K562 (cell line): ENCODE results near the gene STX17. TPM values are rescaled to one million over a fixed set of nuclear protein-coding genes. Genes with fewer than 3 reads are reported as not detected.
A peak's percentile ranks its signal among the peaks of the same experiment; 100 is the strongest.

Experiments used
- ATAC-seq: fragments of 200-7000 bp; cut with Tn5 transposase; 3 replicates; pipeline ENCODE4 v1.9.1; 2020; ENCODE audit warnings: moderate library complexity
- BruUV-seq: library from RNA; stranded (reverse); fragments of 400-500 nt; replicated peaks from 2 replicates; lab custom pipeline; 2021; lab: Mats Ljungman, UMichigan
- CTCF ChIA-PET: fragments of 300-600 bp; formaldehyde crosslinking; extraction: SDS; loops from one replicate; lab custom pipeline; 2021; ENCODE audit warnings: low intra/inter-chr PET ratio; lab: Yijun Ruan, JAX
- POLR2A ChIA-PET: fragments of 300-600, 350-650 bp; sonication (Branson Sonifier 250); formaldehyde crosslinking; extraction: SDS; loops from one replicate; lab custom pipeline; 2021; ENCODE audit warnings: antibody characterized with exemption, inconsistent platforms; lab: Yijun Ruan, JAX
- DNase-seq, 4 experiments: peaks; one replicate each; pipeline versions ENCODE4 v3.0.0 to v3.0.0-alpha.2; 2011 to 2018; ENCODE audit warnings: low spot score in 3 of 4, mixed read lengths in 3 of 4; ENCODE audit errors: extremely low read depth in 1 of 4
- FAIRE-seq: peaks from 2 replicates; lab custom pipeline; 2011; peaks lifted over from hg19 to GRCh38; lab: Jason Lieb, UNC
- H2AFZ ChIP-seq: 2 replicates; pipeline ENCODE4 v1.6.0; 2011; ENCODE audit warnings: low read depth, low read length, control low read depth, inconsistent platforms
- H3K27ac ChIP-seq: fragments of 200-600 bp; 3 replicates; pipeline ENCODE4 v1.8.0; 2011; ENCODE audit warnings: low read depth, mild to moderate bottlenecking, control low read depth, inconsistent platforms, low read length, moderate library complexity, mixed read lengths; ENCODE audit errors: extremely low read depth
- H3K27me3 ChIP-seq, 2 experiments: fragments of 300-600 bp in 1 of 2; 2 replicates in 1 of 2; 3 replicates in 1 of 2; pipeline versions ENCODE4 v1.6.0 to v1.8.0; 2011; ENCODE audit warnings: inconsistent platforms in 2 of 2, low read length in 2 of 2, mild to moderate bottlenecking in 1 of 2, mixed read lengths in 1 of 2, moderate library complexity in 1 of 2; ENCODE audit not compliant: control insufficient read depth in 2 of 2, insufficient read depth in 2 of 2
- H3K36me3 ChIP-seq: fragments of 300-600 bp; 3 replicates; pipeline ENCODE4 v1.8.0; 2011; ENCODE audit warnings: mild to moderate bottlenecking, low read length, inconsistent platforms; ENCODE audit not compliant: control insufficient read depth, insufficient read depth
- H3K4me1 ChIP-seq, 2 experiments: fragments of 200-600 bp in 1 of 2; replicated peaks in 1 of 2; 2 replicates in 1 of 2; 3 replicates in 1 of 2; pipeline versions ENCODE4 v1.5.1 to v1.8.0; 2011; ENCODE audit warnings: inconsistent platforms in 2 of 2, low read length in 2 of 2, mild to moderate bottlenecking in 1 of 2, mixed read lengths in 1 of 2, moderate library complexity in 1 of 2; ENCODE audit not compliant: control insufficient read depth in 2 of 2, insufficient read depth in 2 of 2
- H3K4me2 ChIP-seq: 2 replicates; pipeline ENCODE4 v1.6.1; 2011; ENCODE audit warnings: low read length, control low read depth, inconsistent platforms, mixed read lengths; ENCODE audit not compliant: insufficient read depth
- H3K4me3 ChIP-seq: fragments of 200-600 bp; sonication (generic), shearing (Covaris generic); 2 replicates; pipeline ENCODE4 v1.5.1; 2016; ENCODE audit warnings: control low read depth, inconsistent platforms
- H3K79me2 ChIP-seq: fragments of 200-600 bp; 3 replicates; pipeline ENCODE4 v1.8.0; 2011; ENCODE audit warnings: low read length, inconsistent platforms; ENCODE audit not compliant: control insufficient read depth, insufficient read depth
- H3K9ac ChIP-seq, 2 experiments: 2 replicates each; pipeline versions ENCODE4 v1.6.0 to v1.6.1; 2011; ENCODE audit warnings: low read depth in 2 of 2, low read length in 2 of 2, control low read depth in 1 of 2, inconsistent platforms in 1 of 2, mild to moderate bottlenecking in 1 of 2, mixed read lengths in 1 of 2; ENCODE audit not compliant: insufficient read depth in 1 of 2
- H3K9me1 ChIP-seq: one replicate; pipeline ENCODE4 v1.6.0; 2011; ENCODE audit warnings: inconsistent platforms, mild to moderate bottlenecking, low read length, moderate library complexity; ENCODE audit not compliant: control insufficient read depth, insufficient read depth
- H3K9me3 ChIP-seq: replicated peaks from 2 replicates; pipeline ENCODE4 v1.5.1; 2011; ENCODE audit warnings: low read depth, low read length, inconsistent platforms; ENCODE audit not compliant: control insufficient read depth, insufficient read depth
- H4K20me1 ChIP-seq: replicated peaks from 2 replicates; pipeline ENCODE4 v1.6.1; 2011; ENCODE audit warnings: low read length, inconsistent platforms, mixed read lengths; ENCODE audit not compliant: control insufficient read depth, insufficient read depth
- C11orf30 ChIP-seq: fragments of 450-650 bp; IDR thresholded peaks from 2 replicates; pipeline ENCODE4 v1.6.1; 2016; ENCODE audit warnings: low read depth, mild to moderate bottlenecking
- CREM ChIP-seq: IDR thresholded peaks from 2 replicates; pipeline ENCODE4 v1.6.1; 2014; ENCODE audit warnings: antibody characterized with exemption, low read depth
- KDM4B ChIP-seq, 2 experiments: fragments of 450-650 bp in 1 of 2; sonication (generic) in 1 of 2; IDR thresholded peaks; 2 replicates each; pipeline ENCODE4 v1.6.1; 2016 to 2017; ENCODE audit warnings: borderline replicate concordance in 2 of 2, antibody characterized with exemption in 1 of 2, low read depth in 1 of 2, mild to moderate bottlenecking in 1 of 2
- MAFF ChIP-seq: IDR thresholded peaks from 2 replicates; pipeline ENCODE4 v1.6.1; 2012; ENCODE audit warnings: low read length, improper control_type of control experiment
- MAFG ChIP-seq: fragments of 450-650 bp; conservative IDR thresholded peaks from 2 replicates; pipeline ENCODE4 v1.6.1; 2016; ENCODE audit warnings: missing genetic modification characterization, missing compliant biosample characterization
- MAFK ChIP-seq: IDR thresholded peaks from 2 replicates; pipeline ENCODE4 v1.6.1; 2011; ENCODE audit warnings: low read length, improper control_type of control experiment
- NFE2 ChIP-seq: IDR thresholded peaks from 2 replicates; pipeline ENCODE4 v1.6.1; 2014; ENCODE audit warnings: antibody characterized with exemption, low read depth
- NFE2L1 ChIP-seq: fragments of 450-650 bp; IDR thresholded peaks from 2 replicates; pipeline ENCODE4 v1.6.1; 2016; ENCODE audit warnings: missing genetic modification characterization, low read depth, mild to moderate bottlenecking, missing compliant biosample characterization, moderate library complexity, borderline replicate concordance
- PPARD ChIP-seq: fragments of 250-450 bp; sonication (Bioruptor Pico); IDR thresholded peaks from 2 replicates; pipeline ENCODE4 v1.8.0; 2022; ENCODE audit warnings: inconsistent platforms, mild to moderate bottlenecking, moderate library complexity
- RFX7 ChIP-seq: fragments of 250-450 bp; sonication (Bioruptor Pico); IDR thresholded peaks from 2 replicates; pipeline ENCODE4 v1.5.1; 2021; ENCODE audit warnings: mild to moderate bottlenecking
- ZBTB11 ChIP-seq, 3 experiments: fragments of 200-800 bp in 1 of 3; fragments of 250-450 bp in 1 of 3; fragments of 450-650 bp in 1 of 3; sonication (Bioruptor Pico) in 1 of 3; sonication (Bioruptor generic) in 1 of 3; formaldehyde crosslinking in 1 of 3; IDR thresholded peaks; 2 replicates each; pipeline versions ENCODE4 v1.6.1 to v1.8.0; 2016 to 2022; ENCODE audit warnings: mild to moderate bottlenecking in 2 of 3, missing genetic modification characterization in 2 of 3, missing compliant biosample characterization in 1 of 3, moderate library complexity in 1 of 3
- ZNF316 ChIP-seq: fragments of 450-650 bp; IDR thresholded peaks from 2 replicates; pipeline ENCODE4 v1.6.1; 2016
- WGBS: fragments of 100-300 bp; shearing (Covaris generic); methylation state at CpG from one replicate; pipeline ENCODE4 v1.1.6; 2016; ENCODE audit warnings: low coverage, mixed read lengths; ENCODE audit not compliant: insufficient coverage; ENCODE audit errors: missing lambda C conversion rate; 5-methylcytosine and 5-hydroxymethylcytosine counted together
- in situ Hi-C: fragments of 300-500 bp; cut with MboI; formaldehyde crosslinking; loops from 4 replicates; pipeline ENCODE4 v1.15.0; 2018; ENCODE audit warnings: inconsistent platforms, mixed read lengths
- intact Hi-C: fragments of 100-400 bp; cut with micrococcal nuclease; formaldehyde crosslinking; loops from 2 replicates; pipeline ENCODE4 v1.14.2; 2022
- polyA plus RNA-seq, 8 experiments: library from polyadenylated mRNA; depleted of rRNA in 4 of 8; stranded (reverse) in 5 of 8; unstranded in 3 of 8; fragments of >200 nt; fragmentation: Nextera tagmentation in 2 of 8; fragmentation: Illumina TruSeq in 1 of 8; extraction: Ambion mirVana in 2 of 8; extraction: Trizol in 1 of 8; gene quantifications; 2 replicates each; pipeline versions ENCODE4 v1.2.1 to v1.2.3, GENCODE V29; 2011 to 2014; ENCODE audit warnings: inconsistent platforms in 1 of 8, missing spikeins in 1 of 8
- total RNA-seq, 7 experiments: library from RNA; depleted of rRNA in 6 of 7; stranded (reverse); fragments of >200 nt in 6 of 7; fragmentation: Illumina TruSeq in 2 of 7; extraction: Trizol in 2 of 7; gene quantifications; 2 replicates each; pipeline versions ENCODE4 v1.2.1 to v1.2.3, GENCODE V29; 2011 to 2021; ENCODE audit warnings: low replicate concordance in 1 of 7

The STX17 gene
- total and polyA plus RNA-seq, 9 of the 15 experiments (the other 6 are each of a cell fraction or from before 2014, with no cell fraction given), result 14.4 to 25.1 (median 19.0) TPM

- TF ChIP-seq ZBTB11 (CRISPR knock-in tag; IDR thresholded peaks at IDR 0.05), result no peak
Observed at GRCh38 chr9:100012279-100012678, 105.8 kb downstream of the STX17 start (continued).

GRCh38 chr9:100013573-100013972 lies 107.1 kb downstream of the STX17 start:
- Histone ChIP-seq H2AFZ (no peak overlapping the region), H3K4me2 (no peak overlapping the region), H3K9me3 (peaks cover 6% of the 10 kb centered on the region; the same call in 1 of the 2 replicates), H3K9me1 (no peaks in the 10 kb centered on the region), H3K36me3 (peaks cover 55% of the 10 kb centered on the region), H3K4me1 (no peaks in the 10 kb centered on the region), H4K20me1 (no peaks in the 10 kb centered on the region), H3K79me2 (no peaks in the 10 kb centered on the region), H3K27me3 (no peaks in the 10 kb centered on the region), H3K4me3 (no peak overlapping the region), H3K9ac (no peak overlapping the region), H3K27ac (no peak overlapping the region)
- DNase-seq, result no peak
- in situ Hi-C loops (loop anchor here (10.0 to 25.0 kb wide), 2 partner anchors 751 to 829 kb away; no protein-coding TSS in a partner anchor), intact Hi-C loops (loop anchor here (5.0 kb wide), 2 partner anchors 746 to 831 kb away; no protein-coding TSS in a partner anchor)
- FAIRE-seq, result no peak
- no peak for ATAC-seq
- TF ChIP-seq C11orf30 (peak; percentile 40; the same call in 1 of the 2 replicates), MAFF (0 out of 2 replicates have a peak, but pooled peaks have one; percentile 32), CREM (no peak), MAFK (peak; percentile 29; the same call in 1 of the 2 replicates), PPARD (no peak), KDM4B (IDR thresholded peaks at IDR 0.05; ENCODE audit: borderline replicate concordance in 2 of 2, low read depth in 1 of 2) (no peak), NFE2 (peak; percentile 58), ZNF316 (peak; percentile 56), RFX7 (CRISPR knock-in tag) (no peak), MAFG (tag) (peak; percentile 69), NFE2L1 (peak; percentile 37; the same call in 1 of the 2 replicates)
- CTCF ChIA-PET, result no interaction called here
- WGBS, result 57% methylated on average over 2 of the region's 2 CpGs
- POLR2A ChIA-PET, result interaction anchor here (0.6 kb wide), 3 partner anchors 125 to 1018 kb away, joined by 3 read pairs; no protein-coding TSS in a partner anchor
- no TSS peak for BruUV-seq
